ENCODE data around the gene FOXP2. TPM values are rescaled to one million over a fixed set of nuclear protein-coding genes. Genes with fewer than 3 reads are reported as not detected.

The FOXP2 gene
- total RNA-seq, 1 donor from 2014 or later = 5.3 TPM

GRCh38 chr7:114631249-114631822 lies 216.7 kb downstream of the FOXP2 start:
- no peak for FAIRE-seq
- H3K27me3 ChIP-seq (ENCODE audit: control insufficient read depth, insufficient read depth, low read length) = no peaks in the 10 kb centered on the region
- TF ChIP-seq CTCF (IDR thresholded peaks at IDR 0.05; ENCODE audit: insufficient read depth, low read length, severe bottlenecking) = no peak

GRCh38 chr7:114639451-114639850 lies 224.8 kb downstream of the FOXP2 start:
- no peak for TF ChIP-seq CTCF (IDR thresholded peaks at IDR 0.05; ENCODE audit: insufficient read depth, low read length, severe bottlenecking)
- DNase-seq (ENCODE audit: low read depth) (no peak), FAIRE-seq (no peak)
- no peak overlapping the region for H3K4me3 ChIP-seq (ENCODE audit: low read depth, low read length)
- no peaks in the 10 kb centered on the region for H3K27me3 ChIP-seq (ENCODE audit: control insufficient read depth, insufficient read depth, low read length)
- H3K36me3 ChIP-seq (ENCODE audit: control insufficient read depth, insufficient read depth, low read length) = no peaks in the 10 kb centered on the region

More at GRCh38 chr7:114631249-114631822, 216.7 kb downstream of the FOXP2 start:
- DNase-seq (ENCODE audit: low read depth) = no peak
- Histone ChIP-seq H3K4me3 (ENCODE audit: low read depth, low read length) (no peak overlapping the region), H3K36me3 (ENCODE audit: control insufficient read depth, insufficient read depth, low read length) (no peaks in the 10 kb centered on the region)

- Histone ChIP-seq H3K27me3 (ENCODE audit: control insufficient read depth, insufficient read depth, low read length) (no peaks in the 10 kb centered on the region), H3K36me3 (ENCODE audit: control insufficient read depth, insufficient read depth, low read length) (no peaks in the 10 kb centered on the region), H3K4me3 (ENCODE audit: low read depth, low read length) (no peak overlapping the region)
- DNase-seq (ENCODE audit: low read depth) = no peak
- TF ChIP-seq CTCF (IDR thresholded peaks at IDR 0.05; ENCODE audit: insufficient read depth, low read length, severe bottlenecking) = no peak
- no peak for FAIRE-seq
Observed at GRCh38 chr7:114644455-114644854, 229.8 kb downstream of the FOXP2 start.

GRCh38 chr7:114645451-114645850 lies 230.8 kb downstream of the FOXP2 start:
- DNase-seq (ENCODE audit: low read depth) (peak; percentile 2), FAIRE-seq (no peak)
- Histone ChIP-seq H3K36me3 (ENCODE audit: control insufficient read depth, insufficient read depth, low read length) (no peaks in the 10 kb centered on the region), H3K27me3 (ENCODE audit: control insufficient read depth, insufficient read depth, low read length) (no peaks in the 10 kb centered on the region), H3K4me3 (ENCODE audit: low read depth, low read length) (no peak overlapping the region)
- TF ChIP-seq CTCF (IDR thresholded peaks at IDR 0.05; ENCODE audit: insufficient read depth, low read length, severe bottlenecking) = no peak

GRCh38 chr7:114647518-114647917 lies 232.9 kb downstream of the FOXP2 start:
- FAIRE-seq = no peak

More at GRCh38 chr7:114647518-114647917, 232.9 kb downstream of the FOXP2 start:
- no peak for TF ChIP-seq CTCF (IDR thresholded peaks at IDR 0.05; ENCODE audit: insufficient read depth, low read length, severe bottlenecking)
- no peak for DNase-seq (ENCODE audit: low read depth)
- no peak overlapping the region for H3K4me3 ChIP-seq (ENCODE audit: low read depth, low read length)
- H3K36me3 ChIP-seq (ENCODE audit: control insufficient read depth, insufficient read depth, low read length) = no peaks in the 10 kb centered on the region
- H3K27me3 ChIP-seq (ENCODE audit: control insufficient read depth, insufficient read depth, low read length) = no peaks in the 10 kb centered on the region
